ENCODE measurements around the gene ZSCAN31. TPM values are rescaled to one million over a fixed set of nuclear protein-coding genes. Genes with fewer than 3 reads are reported as not detected.

The ZSCAN31 gene
- total RNA-seq, 1 experiment from 2014 or later = 6.6 TPM

GRCh38 chr6:28291573-28291972 lies 44.4 kb downstream of the ZSCAN31 start:
- H3K9me3 Mint-ChIP-seq = no peaks in the 10 kb centered on the region
- H3K27me3 Mint-ChIP-seq (ENCODE audit: low read depth) = no peaks in the 10 kb centered on the region
- no peak overlapping the region for H3K4me3 Mint-ChIP-seq
- CTCF ChIA-PET = no interaction called here
- ATAC-seq = no peak
- POLR2A ChIA-PET = no interaction called here
- H3K27ac Mint-ChIP-seq = no peak overlapping the region
- H3K4me1 Mint-ChIP-seq = no peaks in the 10 kb centered on the region
- TF ChIP-seq MLX (CRISPR knock-in tag; IDR thresholded peaks at IDR 0.05) (no peak), JUN (CRISPR knock-in tag; IDR thresholded peaks at IDR 0.05) (no peak), MAX (CRISPR knock-in tag; IDR thresholded peaks at IDR 0.05) (no peak), GRHL2 (CRISPR knock-in tag; IDR thresholded peaks at IDR 0.05; ENCODE audit: insufficient replicate concordance, severe bottlenecking) (no peak), AR (CRISPR knock-in tag; IDR thresholded peaks at IDR 0.05) (no peak), TP53 (CRISPR knock-in tag; IDR thresholded peaks at IDR 0.05) (no peak), TCF7 (CRISPR knock-in tag; IDR thresholded peaks at IDR 0.05; ENCODE audit: low read depth) (no peak), JAZF1 (CRISPR knock-in tag; IDR thresholded peaks at IDR 0.05) (no peak)
- H3K36me3 Mint-ChIP-seq = peaks cover 35% of the 10 kb centered on the region
- no peak for DNase-seq (ENCODE audit: low spot score)

GRCh38 chr6:28282926-28283325 lies 53.0 kb downstream of the ZSCAN31 start:
- Mint-ChIP-seq H3K27ac (no peak overlapping the region), H3K4me3 (peak overlapping the region; percentile 97), H3K36me3 (peaks cover 20% of the 10 kb centered on the region), H3K4me1 (peaks cover 14% of the 10 kb centered on the region), H3K27me3 (ENCODE audit: low read depth) (peaks cover 4% of the 10 kb centered on the region; the same call in 1 of the 2 replicates), H3K9me3 (no peaks in the 10 kb centered on the region)
- CTCF ChIA-PET = interaction anchor here (1.5 to 2.3 kb wide), 2 partner anchors 73 to 101 kb away, joined by 7 read pairs; no protein-coding TSS in a partner anchor
- POLR2A ChIA-PET = no interaction called here
- ATAC-seq (no peak), DNase-seq (ENCODE audit: low spot score) (no peak)
- no peak for TF ChIP-seq PREB (CRISPR knock-in tag; IDR thresholded peaks at IDR 0.05; ENCODE audit: borderline replicate concordance)
- TF ChIP-seq USF2 (CRISPR knock-in tag; IDR thresholded peaks at IDR 0.05) = no peak
- no peak for TF ChIP-seq HMGXB4 (CRISPR knock-in tag; IDR thresholded peaks at IDR 0.05)
- no peak for TF ChIP-seq STAT6 (CRISPR knock-in tag; conservative IDR thresholded peaks at IDR 0.05; ENCODE audit: low read depth)
- TF ChIP-seq ATF3 (CRISPR knock-in tag; conservative IDR thresholded peaks at IDR 0.05) = no peak
- TF ChIP-seq CREM (CRISPR knock-in tag; IDR thresholded peaks at IDR 0.05) = no peak
- no peak for TF ChIP-seq ERG (CRISPR knock-in tag; IDR thresholded peaks at IDR 0.05)
- TF ChIP-seq JAZF1 (CRISPR knock-in tag; IDR thresholded peaks at IDR 0.05) = no peak
- TF ChIP-seq MAX (CRISPR knock-in tag; IDR thresholded peaks at IDR 0.05) = no peak
- no peak for TF ChIP-seq ZNF671 (CRISPR knock-in tag; IDR thresholded peaks at IDR 0.05)
- TF ChIP-seq FOXP1 (CRISPR knock-in tag; IDR thresholded peaks at IDR 0.05; ENCODE audit: borderline replicate concordance) = no peak
- TF ChIP-seq GABPB1 (CRISPR knock-in tag; IDR thresholded peaks at IDR 0.05) = no peak
- TF ChIP-seq ZNF232 (CRISPR knock-in tag; IDR thresholded peaks at IDR 0.05) = no peak
- TF ChIP-seq CREB1 (CRISPR knock-in tag; IDR thresholded peaks at IDR 0.05) = no peak
- no peak for TF ChIP-seq TEAD4 (CRISPR knock-in tag; IDR thresholded peaks at IDR 0.05)

Measured in WTC11 (cell line).